ENCODE results near the gene TMEM53.

TMEM53 gene

GRCh38 chr1:44643721-44644334 is 30.5 kb downstream of the TMEM53 start (continued):
- no peak for TF ChIP-seq KLF8 (tag by site-specific recombination; IDR thresholded peaks at IDR 0.05)

DNA sequence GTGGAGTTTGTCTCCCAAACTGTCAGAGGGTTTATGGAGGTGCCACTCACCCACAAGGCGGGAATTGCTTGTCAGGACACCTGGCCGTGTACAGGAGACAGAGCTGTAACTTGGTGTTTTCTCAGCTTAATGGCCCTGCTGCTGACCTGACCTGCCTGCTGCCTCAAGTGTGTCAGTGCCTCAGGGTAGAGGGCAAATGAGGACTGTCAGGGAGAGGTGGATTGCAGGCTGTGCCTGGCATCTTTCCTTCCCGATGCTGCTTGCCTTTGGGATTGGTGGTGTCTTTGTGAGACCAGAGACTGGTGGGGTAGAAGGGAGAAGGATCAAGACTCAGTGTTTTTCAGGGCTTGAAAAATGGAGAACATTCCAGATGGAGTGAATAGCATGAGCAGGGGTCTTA is 31.4 kb downstream of the TMEM53 start:
- POLR2A ChIA-PET: interaction anchor here (1.2 to 3.3 kb wide), 3 partner anchors 9 to 11 kb away, joined by 4 to 22 read pairs (median 12); no protein-coding TSS in a partner anchor
- peaks cover 0 to 100% of the 10 kb centered on the region in 2 experiments; a peak in 1 of 3 replicates for H3K36me3 ChIP-seq (ENCODE audit: control insufficient read depth in 2 of 2, insufficient read depth in 1 of 2, low read length in 2 of 2)

DNA sequence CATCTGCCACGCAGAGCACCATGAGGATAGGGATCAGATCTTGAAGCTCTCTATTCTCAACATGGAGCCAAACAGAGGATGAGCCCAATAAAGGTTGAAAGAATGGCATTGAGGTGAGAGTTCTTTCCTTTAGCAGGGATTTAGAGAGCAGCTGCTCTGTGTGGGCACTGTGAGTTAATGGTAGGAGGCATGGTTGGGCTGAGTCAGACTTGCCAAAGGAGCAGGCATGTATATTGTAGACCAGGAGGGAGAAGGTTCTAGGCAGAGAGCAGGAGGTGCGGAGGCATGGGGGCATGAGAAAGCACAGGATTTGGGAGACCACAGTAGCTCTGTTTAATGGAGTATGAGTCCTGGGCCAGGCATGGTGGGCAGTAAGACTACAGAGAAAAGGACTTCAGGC is 32.0 kb downstream of the TMEM53 start:
- H3K4me1 ChIP-seq (ENCODE audit: control insufficient read depth, insufficient read depth, low read length): no peaks in the 10 kb centered on the region
- H3K9me3 ChIP-seq (ENCODE audit: control insufficient read depth, insufficient read depth, low read depth, low read length): no peaks in the 10 kb centered on the region
- peaks cover 0 to 100% of the 10 kb centered on the region in 2 experiments; a peak in 1 of 3 replicates for H3K36me3 ChIP-seq (ENCODE audit: control insufficient read depth in 2 of 2, insufficient read depth in 1 of 2, low read length in 2 of 2)
- ChIA-PET CTCF (interaction anchor here (2.7 kb wide), 1 partner anchor 10 kb away, joined by 22 read pairs; no protein-coding TSS in a partner anchor), POLR2A (interaction anchor here (1.2 to 3.3 kb wide), 3 partner anchors 8 to 11 kb away, joined by 4 to 22 read pairs (median 12); no protein-coding TSS in a partner anchor)
- H3K27ac ChIP-seq (ENCODE audit: extremely low read depth, low read depth, low read length): no peak overlapping the region
- no peak overlapping the region for H3K4me3 ChIP-seq (ENCODE audit: low read depth, low read length)
- TF ChIP-seq, protein P1, sequence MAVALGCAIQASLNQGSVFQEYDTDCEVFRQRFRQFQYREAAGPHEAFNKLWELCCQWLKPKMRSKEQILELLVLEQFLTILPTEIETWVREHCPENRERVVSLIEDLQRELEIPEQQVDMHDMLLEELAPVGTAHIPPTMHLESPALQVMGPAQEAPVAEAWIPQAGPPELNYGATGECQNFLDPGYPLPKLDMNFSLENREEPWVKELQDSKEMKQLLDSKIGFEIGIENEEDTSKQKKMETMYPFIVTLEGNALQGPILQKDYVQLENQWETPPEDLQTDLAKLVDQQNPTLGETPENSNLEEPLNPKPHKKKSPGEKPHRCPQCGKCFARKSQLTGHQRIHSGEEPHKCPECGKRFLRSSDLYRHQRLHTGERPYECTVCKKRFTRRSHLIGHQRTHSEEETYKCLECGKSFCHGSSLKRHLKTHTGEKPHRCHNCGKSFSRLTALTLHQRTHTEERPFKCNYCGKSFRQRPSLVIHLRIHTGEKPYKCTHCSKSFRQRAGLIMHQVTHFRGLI (tag by site-specific recombination; IDR thresholded peaks at IDR 0.05): peak; percentile 66; the same call in 1 of the 2 replicates
- TF ChIP-seq, protein P2, sequence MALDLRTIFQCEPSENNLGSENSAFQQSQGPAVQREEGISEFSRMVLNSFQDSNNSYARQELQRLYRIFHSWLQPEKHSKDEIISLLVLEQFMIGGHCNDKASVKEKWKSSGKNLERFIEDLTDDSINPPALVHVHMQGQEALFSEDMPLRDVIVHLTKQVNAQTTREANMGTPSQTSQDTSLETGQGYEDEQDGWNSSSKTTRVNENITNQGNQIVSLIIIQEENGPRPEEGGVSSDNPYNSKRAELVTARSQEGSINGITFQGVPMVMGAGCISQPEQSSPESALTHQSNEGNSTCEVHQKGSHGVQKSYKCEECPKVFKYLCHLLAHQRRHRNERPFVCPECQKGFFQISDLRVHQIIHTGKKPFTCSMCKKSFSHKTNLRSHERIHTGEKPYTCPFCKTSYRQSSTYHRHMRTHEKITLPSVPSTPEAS (tag by site-specific recombination; IDR thresholded peaks at IDR 0.05): no peak
- TF ChIP-seq ZNF211 (tag by site-specific recombination; IDR thresholded peaks at IDR 0.05; ENCODE audit: low read depth): no peak

More for the DNA sequence above, 31.4 kb downstream of the TMEM53 start:
- Histone ChIP-seq H3K4me1 (ENCODE audit: control insufficient read depth, insufficient read depth, low read length) (no peaks in the 10 kb centered on the region), H3K9me3 (ENCODE audit: control insufficient read depth, insufficient read depth, low read depth, low read length) (no peaks in the 10 kb centered on the region), H3K4me3 (ENCODE audit: low read depth, low read length) (no peak overlapping the region), H3K27ac (ENCODE audit: extremely low read depth, low read depth, low read length) (no peak overlapping the region)
- TF ChIP-seq ZNF394 (tag by site-specific recombination; IDR thresholded peaks at IDR 0.05; ENCODE audit: borderline replicate concordance) (no peak), ZNF837 (tag by site-specific recombination; IDR thresholded peaks at IDR 0.05) (no peak), ZNF560 (tag by site-specific recombination; IDR thresholded peaks at IDR 0.05; ENCODE audit: borderline replicate concordance) (no peak), WT1 (tag by site-specific recombination; IDR thresholded peaks at IDR 0.05) (no peak)
- TF ChIP-seq, protein P3, sequence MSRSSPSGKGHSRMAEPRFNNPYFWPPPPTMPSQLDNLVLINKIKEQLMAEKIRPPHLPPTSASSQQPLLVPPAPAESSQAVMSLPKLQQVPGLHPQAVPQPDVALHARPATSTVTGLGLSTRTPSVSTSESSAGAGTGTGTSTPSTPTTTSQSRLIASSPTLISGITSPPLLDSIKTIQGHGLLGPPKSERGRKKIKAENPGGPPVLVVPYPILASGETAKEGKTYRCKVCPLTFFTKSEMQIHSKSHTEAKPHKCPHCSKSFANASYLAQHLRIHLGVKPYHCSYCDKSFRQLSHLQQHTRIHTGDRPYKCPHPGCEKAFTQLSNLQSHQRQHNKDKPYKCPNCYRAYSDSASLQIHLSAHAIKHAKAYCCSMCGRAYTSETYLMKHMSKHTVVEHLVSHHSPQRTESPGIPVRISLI (tag by site-specific recombination; IDR thresholded peaks at IDR 0.05): no peak
- CTCF ChIA-PET: interaction anchor here (2.7 kb wide), 1 partner anchor 10 kb away, joined by 22 read pairs; no protein-coding TSS in a partner anchor

DNA sequence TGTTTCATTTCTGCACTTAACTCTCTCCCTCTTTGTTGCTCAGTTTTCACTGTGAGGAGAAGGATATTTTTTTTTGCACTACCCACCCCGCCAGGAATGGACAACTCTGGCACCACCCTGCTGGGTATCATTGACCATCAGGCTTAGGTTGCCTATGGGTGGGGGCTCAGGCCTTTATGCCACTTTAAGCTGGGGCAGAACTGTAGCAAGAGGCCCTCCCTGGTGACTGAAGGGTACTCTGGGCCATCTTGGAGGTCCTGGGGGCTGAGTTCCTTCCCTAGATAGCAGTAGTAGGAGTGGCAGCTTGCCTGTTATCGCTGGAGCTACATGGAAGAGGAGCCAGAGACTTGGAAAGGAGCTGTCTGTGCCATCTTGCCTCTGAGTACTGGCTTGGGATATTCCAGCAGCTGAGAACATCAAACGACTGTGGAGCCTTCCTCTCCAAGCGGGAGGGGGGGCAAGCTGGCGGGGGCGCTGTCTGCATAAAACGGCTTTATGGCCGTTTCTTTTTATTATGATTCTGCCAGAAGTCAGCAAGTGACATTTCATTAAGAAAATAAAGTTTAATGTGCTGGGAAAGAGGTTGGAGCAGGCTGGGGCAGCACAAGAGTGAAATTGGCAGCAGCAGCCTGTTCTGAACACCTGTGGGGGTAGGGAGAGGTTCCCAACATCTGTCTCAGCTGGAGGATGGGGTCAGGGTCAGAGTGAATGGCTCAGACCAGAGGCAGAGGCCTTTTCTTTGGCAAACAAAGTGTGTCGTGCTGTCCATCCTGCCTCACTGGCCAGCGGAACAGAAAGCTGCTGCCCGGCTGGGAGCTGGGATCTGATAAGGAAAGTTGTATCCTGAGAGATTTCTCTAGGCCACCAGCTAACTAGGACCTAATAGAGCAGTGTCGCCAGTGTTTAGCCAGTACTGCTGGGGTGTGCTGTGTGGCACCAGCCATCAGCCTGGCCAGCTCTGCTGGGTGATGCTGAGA is 32.9 kb downstream of the TMEM53 start:
- CTCF ChIA-PET: interaction anchor here (0.7 to 2.7 kb wide), 3 partner anchors 11 to 249 kb away, joined by 4 to 22 read pairs (median 4); no protein-coding TSS in a partner anchor
- POLR2A ChIA-PET: interaction anchor here (0.6 to 3.3 kb wide), 4 partner anchors 9 to 668 kb away, joined by 4 to 22 read pairs (median 8); no protein-coding TSS in a partner anchor
- no peak overlapping the region for H3K27ac ChIP-seq (ENCODE audit: extremely low read depth, low read depth, low read length)
- peaks cover 0 to 100% of the 10 kb centered on the region in 2 experiments; a peak in 1 of 3 replicates for H3K36me3 ChIP-seq (ENCODE audit: control insufficient read depth in 2 of 2, insufficient read depth in 1 of 2, low read length in 2 of 2)
- no peaks in the 10 kb centered on the region for H3K4me1 ChIP-seq (ENCODE audit: control insufficient read depth, insufficient read depth, low read length)
- TF ChIP-seq, protein P4, sequence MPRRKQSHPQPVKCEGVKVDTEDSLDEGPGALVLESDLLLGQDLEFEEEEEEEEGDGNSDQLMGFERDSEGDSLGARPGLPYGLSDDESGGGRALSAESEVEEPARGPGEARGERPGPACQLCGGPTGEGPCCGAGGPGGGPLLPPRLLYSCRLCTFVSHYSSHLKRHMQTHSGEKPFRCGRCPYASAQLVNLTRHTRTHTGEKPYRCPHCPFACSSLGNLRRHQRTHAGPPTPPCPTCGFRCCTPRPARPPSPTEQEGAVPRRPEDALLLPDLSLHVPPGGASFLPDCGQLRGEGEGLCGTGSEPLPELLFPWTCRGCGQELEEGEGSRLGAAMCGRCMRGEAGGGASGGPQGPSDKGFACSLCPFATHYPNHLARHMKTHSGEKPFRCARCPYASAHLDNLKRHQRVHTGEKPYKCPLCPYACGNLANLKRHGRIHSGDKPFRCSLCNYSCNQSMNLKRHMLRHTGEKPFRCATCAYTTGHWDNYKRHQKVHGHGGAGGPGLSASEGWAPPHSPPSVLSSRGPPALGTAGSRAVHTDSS (tag by site-specific recombination; IDR thresholded peaks at IDR 0.05): no peak
- TF ChIP-seq SCRT2 (tag by site-specific recombination; IDR thresholded peaks at IDR 0.05): no peak
- TF ChIP-seq ZSCAN30 (tag by site-specific recombination; IDR thresholded peaks at IDR 0.05): no peak
- TF ChIP-seq HOXA7 (CRISPR knock-in tag; IDR thresholded peaks at IDR 0.05; ENCODE audit: borderline replicate concordance): no peak
- no peak for TF ChIP-seq ZNF704 (tag by site-specific recombination; IDR thresholded peaks at IDR 0.05)
- H3K9me3 ChIP-seq (ENCODE audit: control insufficient read depth, insufficient read depth, low read depth, low read length): no peaks in the 10 kb centered on the region
- H3K4me3 ChIP-seq (ENCODE audit: low read depth, low read length): no peak overlapping the region

Data from HEK293 (cell line).